Measurements from ENCODE around the gene FES. TPM values are rescaled to one million over a fixed set of nuclear protein-coding genes. Genes with fewer than 3 reads are reported as not detected.
"Not testable (repeated sequence)": the region's sequence is repeated elsewhere in the genome, so short reads cannot be mapped to it uniquely, and the experiment has no call there.

The FES gene
- total RNA-seq, 1 donor from 2014 or later = 15.1 TPM

GRCh38 chr15:90845201-90845949, 38.9 kb upstream of the FES start:
- DNase-seq (ENCODE audit: low read depth) = peak; percentile 75
- H3K36me3 ChIP-seq (ENCODE audit: control insufficient read depth, insufficient read depth, low read length) = no peaks in the 10 kb centered on the region
- TF ChIP-seq, protein P1, sequence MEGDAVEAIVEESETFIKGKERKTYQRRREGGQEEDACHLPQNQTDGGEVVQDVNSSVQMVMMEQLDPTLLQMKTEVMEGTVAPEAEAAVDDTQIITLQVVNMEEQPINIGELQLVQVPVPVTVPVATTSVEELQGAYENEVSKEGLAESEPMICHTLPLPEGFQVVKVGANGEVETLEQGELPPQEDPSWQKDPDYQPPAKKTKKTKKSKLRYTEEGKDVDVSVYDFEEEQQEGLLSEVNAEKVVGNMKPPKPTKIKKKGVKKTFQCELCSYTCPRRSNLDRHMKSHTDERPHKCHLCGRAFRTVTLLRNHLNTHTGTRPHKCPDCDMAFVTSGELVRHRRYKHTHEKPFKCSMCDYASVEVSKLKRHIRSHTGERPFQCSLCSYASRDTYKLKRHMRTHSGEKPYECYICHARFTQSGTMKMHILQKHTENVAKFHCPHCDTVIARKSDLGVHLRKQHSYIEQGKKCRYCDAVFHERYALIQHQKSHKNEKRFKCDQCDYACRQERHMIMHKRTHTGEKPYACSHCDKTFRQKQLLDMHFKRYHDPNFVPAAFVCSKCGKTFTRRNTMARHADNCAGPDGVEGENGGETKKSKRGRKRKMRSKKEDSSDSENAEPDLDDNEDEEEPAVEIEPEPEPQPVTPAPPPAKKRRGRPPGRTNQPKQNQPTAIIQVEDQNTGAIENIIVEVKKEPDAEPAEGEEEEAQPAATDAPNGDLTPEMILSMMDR (IDR thresholded peaks at IDR 0.05; ENCODE audit: insufficient read depth, low read length, poor library complexity, severe bottlenecking) = no peak
- no peak overlapping the region for H3K4me3 ChIP-seq (ENCODE audit: low read depth, low read length)
- H3K27me3 ChIP-seq (ENCODE audit: control insufficient read depth, insufficient read depth, low read length) = no peaks in the 10 kb centered on the region

DNA sequence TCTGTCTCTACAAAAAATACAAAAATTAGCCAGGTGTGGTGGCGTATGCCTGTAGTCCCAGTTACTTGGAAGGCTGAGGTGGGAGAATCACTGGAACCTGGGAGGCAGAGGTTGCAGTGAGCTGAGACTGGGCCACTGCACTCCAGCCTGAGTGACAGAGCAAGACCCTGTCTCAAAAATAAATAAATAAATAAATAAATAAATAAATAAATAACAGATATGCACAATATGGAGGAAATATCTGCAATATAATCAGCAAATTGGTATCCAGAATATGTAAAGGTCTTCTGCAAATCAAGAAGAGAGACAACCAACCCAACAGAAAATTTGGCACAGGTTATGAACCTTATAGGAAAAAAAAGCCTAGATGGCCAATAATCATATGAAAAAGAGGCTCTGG, 34.9 kb upstream of the FES start:
- not testable (repeated sequence) for H3K27me3 ChIP-seq (ENCODE audit: control insufficient read depth, insufficient read depth, low read length); H3K36me3 ChIP-seq (ENCODE audit: control insufficient read depth, insufficient read depth, low read length); DNase-seq (ENCODE audit: low read depth); H3K4me3 ChIP-seq (ENCODE audit: low read depth, low read length)

- no peaks in the 10 kb centered on the region for H3K27me3 ChIP-seq (ENCODE audit: control insufficient read depth, insufficient read depth, low read length)
- H3K4me3 ChIP-seq (ENCODE audit: low read depth, low read length) = no peak overlapping the region
- DNase-seq (ENCODE audit: low read depth) = no peak
- TF ChIP-seq, protein P1 (IDR thresholded peaks at IDR 0.05; ENCODE audit: insufficient read depth, low read length, poor library complexity, severe bottlenecking) = no peak
- no peaks in the 10 kb centered on the region for H3K36me3 ChIP-seq (ENCODE audit: control insufficient read depth, insufficient read depth, low read length)
Observed at GRCh38 chr15:90851114-90851513, 33.2 kb upstream of the FES start.

GRCh38 chr15:90851940-90852339, 32.4 kb upstream of the FES start:
- TF ChIP-seq, protein P1 (IDR thresholded peaks at IDR 0.05; ENCODE audit: insufficient read depth, low read length, poor library complexity, severe bottlenecking) = no peak
- H3K36me3 ChIP-seq (ENCODE audit: control insufficient read depth, insufficient read depth, low read length) = no peaks in the 10 kb centered on the region
- no peak for DNase-seq (ENCODE audit: low read depth)
- no peak overlapping the region for H3K4me3 ChIP-seq (ENCODE audit: low read depth, low read length)
- H3K27me3 ChIP-seq (ENCODE audit: control insufficient read depth, insufficient read depth, low read length) = no peaks in the 10 kb centered on the region

- H3K27me3 ChIP-seq (ENCODE audit: control insufficient read depth, insufficient read depth, low read length) = no peaks in the 10 kb centered on the region
- no peak overlapping the region for H3K4me3 ChIP-seq (ENCODE audit: low read depth, low read length)
- DNase-seq (ENCODE audit: low read depth) = no peak
- H3K36me3 ChIP-seq (ENCODE audit: control insufficient read depth, insufficient read depth, low read length) = no peaks in the 10 kb centered on the region
- TF ChIP-seq, protein P1 (IDR thresholded peaks at IDR 0.05; ENCODE audit: insufficient read depth, low read length, poor library complexity, severe bottlenecking) = no peak
Observed at GRCh38 chr15:90855139-90855538, 29.2 kb upstream of the FES start.

- Histone ChIP-seq H3K27me3 (ENCODE audit: control insufficient read depth, insufficient read depth, low read length) (no peaks in the 10 kb centered on the region), H3K36me3 (ENCODE audit: control insufficient read depth, insufficient read depth, low read length) (no peaks in the 10 kb centered on the region), H3K4me3 (ENCODE audit: low read depth, low read length) (no peak overlapping the region)
- TF ChIP-seq, protein P1 (IDR thresholded peaks at IDR 0.05; ENCODE audit: insufficient read depth, low read length, poor library complexity, severe bottlenecking) = no peak
- DNase-seq (ENCODE audit: low read depth) = no peak
Observed at GRCh38 chr15:90857337-90857736, 27.0 kb upstream of the FES start.
